GM23338 (cell line): ENCODE data around the gene CSTF2T. TPM values are rescaled to one million over a fixed set of nuclear protein-coding genes. Genes with fewer than 3 reads are reported as not detected.

Source experiments
- ATAC-seq: fragments of 200-7000 bp; cut with Tn5 transposase; 3 replicates; pipeline ENCODE4 v1.9.1; 2020
- DNase-seq: peaks from one replicate; pipeline ENCODE4 v3.0.0-alpha.2; 2015; ENCODE audit warnings: low spot score
- H2AFZ ChIP-seq: fragments of 200-600 bp; sonication (generic); 2 replicates; pipeline ENCODE4 v1.8.0; 2016; ENCODE audit warnings: antibody characterized with exemption, mild to moderate bottlenecking, moderate library complexity
- H3F3A ChIP-seq: fragments of 200-600 bp; sonication (generic); replicated peaks from 2 replicates; pipeline ENCODE4 v1.8.0; 2017; ENCODE audit warnings: antibody characterized with exemption, mixed run types, low read depth
- H3K27ac ChIP-seq: fragments of 200-600 bp; sonication (generic); 2 replicates; pipeline ENCODE4 v1.6.1; 2016; ENCODE audit warnings: low read depth
- H3K27me3 ChIP-seq: fragments of 200-600 bp; sonication (generic); 2 replicates; pipeline ENCODE4 v1.8.0; 2016; ENCODE audit warnings: mild to moderate bottlenecking, mixed run types, moderate library complexity; ENCODE audit not compliant: insufficient read depth
- H3K36me3 ChIP-seq: fragments of 200-600 bp; sonication (generic); 2 replicates; pipeline ENCODE4 v1.8.0; 2016; ENCODE audit warnings: mild to moderate bottlenecking; ENCODE audit not compliant: insufficient read depth
- H3K4me1 ChIP-seq: fragments of 200-600 bp; sonication (generic); 2 replicates; pipeline ENCODE4 v1.8.0; 2016; ENCODE audit warnings: mild to moderate bottlenecking, moderate library complexity; ENCODE audit not compliant: insufficient read depth
- H3K4me2 ChIP-seq: fragments of 200-600 bp; sonication (generic); 2 replicates; pipeline ENCODE4 v1.7.1; 2017; ENCODE audit warnings: mixed run types
- H3K4me3 ChIP-seq: fragments of 200-600 bp; sonication (generic); 2 replicates; pipeline ENCODE4 v1.6.1; 2016; ENCODE audit warnings: mixed run types
- H3K79me2 ChIP-seq: fragments of 200-600 bp; sonication (generic); replicated peaks from 2 replicates; pipeline ENCODE4 v1.8.0; 2017; ENCODE audit warnings: mild to moderate bottlenecking; ENCODE audit not compliant: insufficient read depth
- H3K9me2 ChIP-seq: fragments of 200-600 bp; sonication (generic); 2 replicates; pipeline ENCODE4 v1.8.0; 2017; ENCODE audit not compliant: insufficient read depth
- H4K20me1 ChIP-seq: fragments of 200-600 bp; sonication (generic); replicated peaks from 2 replicates; pipeline ENCODE4 v1.8.0; 2017; ENCODE audit warnings: mild to moderate bottlenecking; ENCODE audit not compliant: insufficient read depth
- H3K27ac Mint-ChIP-seq: 2 replicates; pipeline ENCODE4 v1.8.0; 2020; ENCODE audit warnings: inconsistent platforms, mild to moderate bottlenecking, moderate library complexity, mixed read lengths
- H3K27me3 Mint-ChIP-seq: 3 replicates; pipeline ENCODE4 v1.8.0; 2022; ENCODE audit warnings: low read depth, mild to moderate bottlenecking, moderate library complexity, mixed read lengths, inconsistent platforms; ENCODE audit not compliant: insufficient read depth, poor library complexity
- H3K36me3 Mint-ChIP-seq: 3 replicates; pipeline ENCODE4 v1.8.0; 2021; ENCODE audit warnings: low read depth, mild to moderate bottlenecking, inconsistent platforms, moderate library complexity, mixed read lengths
- H3K4me1 Mint-ChIP-seq: 3 replicates; pipeline ENCODE4 v1.8.0; 2020; ENCODE audit warnings: mild to moderate bottlenecking, inconsistent platforms, mixed read lengths
- H3K4me3 Mint-ChIP-seq: 3 replicates; pipeline ENCODE4 v1.8.0; 2021; ENCODE audit warnings: moderate library complexity, mild to moderate bottlenecking, inconsistent platforms, mixed read lengths
- H3K9me3 Mint-ChIP-seq: 3 replicates; pipeline ENCODE4 v1.8.0; 2020; ENCODE audit warnings: moderate library complexity, mild to moderate bottlenecking, inconsistent platforms, mixed read lengths
- CREB1 ChIP-seq: fragments of 250-450 bp; sonication (Bioruptor Pico); IDR thresholded peaks from 2 replicates; pipeline ENCODE4 v1.5.0; 2020; ENCODE audit warnings: low read depth, mild to moderate bottlenecking, moderate library complexity
- EZH2 ChIP-seq: fragments of 200-600 bp; sonication (generic); IDR thresholded peaks from one replicate; pipeline ENCODE4 v1.8.0; 2017; ENCODE audit warnings: antibody characterized with exemption, mild to moderate bottlenecking, low read depth; ENCODE audit not compliant: unreplicated experiment
- EZH2phosphoT487 ChIP-seq: fragments of 200-600 bp; sonication (generic); IDR thresholded peaks from one replicate; pipeline ENCODE4 v1.8.1; 2018; ENCODE audit warnings: antibody characterized with exemption; ENCODE audit not compliant: unreplicated experiment
- NANOG ChIP-seq: IDR thresholded peaks from 2 replicates; pipeline ENCODE4 v1.6.1; 2016; ENCODE audit warnings: antibody characterized with exemption, borderline replicate concordance
- POLR2AphosphoS5 ChIP-seq: IDR thresholded peaks from 2 replicates; pipeline ENCODE4 v1.6.1; 2016; ENCODE audit warnings: antibody characterized with exemption, low read depth
- ZNF114 ChIP-seq: fragments of 250-450 bp; sonication (Bioruptor Pico); IDR thresholded peaks from 2 replicates; pipeline ENCODE4 v1.5.0; 2020; ENCODE audit warnings: mild to moderate bottlenecking, moderate library complexity
- ZNF331 ChIP-seq: fragments of 250-450 bp; sonication (Bioruptor Pico); IDR thresholded peaks from 2 replicates; pipeline ENCODE4 v1.5.0; 2020; ENCODE audit warnings: low read depth, mild to moderate bottlenecking, moderate library complexity
- ZNF462 ChIP-seq: fragments of 250-450 bp; sonication (Bioruptor Pico); IDR thresholded peaks from 2 replicates; pipeline ENCODE4 v1.5.0; 2020; ENCODE audit warnings: mild to moderate bottlenecking, moderate library complexity
- polyA plus RNA-seq: library from polyadenylated mRNA; unstranded; fragments of >200 nt; fragmentation: Nextera tagmentation; extraction: Ambion mirVana; gene quantifications from 2 replicates; pipeline ENCODE4 v1.2.1, GENCODE V29; 2016
- total RNA-seq: library from RNA; depleted of rRNA; stranded (reverse); fragments of >200 nt; shearing (Covaris generic); gene quantifications from 2 replicates; pipeline ENCODE4 v1.2.3, GENCODE V29; 2014
- TF ChIP-seq, protein P1 (sequence below): IDR thresholded peaks from one replicate; pipeline ENCODE4 v1.6.1; 2018; ENCODE audit warnings: antibody characterized with exemption; ENCODE audit not compliant: unreplicated experiment

CSTF2T gene
- total and polyA plus RNA-seq, 2 experiments from 2014 or later, result 9.8 to 31.9 TPM

GRCh38 chr10:51747216-51747615 is 47.8 kb upstream of the CSTF2T start:
- peaks cover 8% of the 10 kb centered on the region for H3K4me1 Mint-ChIP-seq
- no peak overlapping the region for H3K27ac Mint-ChIP-seq
- TF ChIP-seq POLR2AphosphoS5 (no peak), ZNF462 (no peak), EZH2phosphoT487 (no peak), ZNF114 (CRISPR knock-in tag) (no peak), EZH2 (no peak), ZNF331 (no peak), NANOG (no peak), CREB1 (CRISPR knock-in tag) (no peak)
- TF ChIP-seq, protein P1, sequence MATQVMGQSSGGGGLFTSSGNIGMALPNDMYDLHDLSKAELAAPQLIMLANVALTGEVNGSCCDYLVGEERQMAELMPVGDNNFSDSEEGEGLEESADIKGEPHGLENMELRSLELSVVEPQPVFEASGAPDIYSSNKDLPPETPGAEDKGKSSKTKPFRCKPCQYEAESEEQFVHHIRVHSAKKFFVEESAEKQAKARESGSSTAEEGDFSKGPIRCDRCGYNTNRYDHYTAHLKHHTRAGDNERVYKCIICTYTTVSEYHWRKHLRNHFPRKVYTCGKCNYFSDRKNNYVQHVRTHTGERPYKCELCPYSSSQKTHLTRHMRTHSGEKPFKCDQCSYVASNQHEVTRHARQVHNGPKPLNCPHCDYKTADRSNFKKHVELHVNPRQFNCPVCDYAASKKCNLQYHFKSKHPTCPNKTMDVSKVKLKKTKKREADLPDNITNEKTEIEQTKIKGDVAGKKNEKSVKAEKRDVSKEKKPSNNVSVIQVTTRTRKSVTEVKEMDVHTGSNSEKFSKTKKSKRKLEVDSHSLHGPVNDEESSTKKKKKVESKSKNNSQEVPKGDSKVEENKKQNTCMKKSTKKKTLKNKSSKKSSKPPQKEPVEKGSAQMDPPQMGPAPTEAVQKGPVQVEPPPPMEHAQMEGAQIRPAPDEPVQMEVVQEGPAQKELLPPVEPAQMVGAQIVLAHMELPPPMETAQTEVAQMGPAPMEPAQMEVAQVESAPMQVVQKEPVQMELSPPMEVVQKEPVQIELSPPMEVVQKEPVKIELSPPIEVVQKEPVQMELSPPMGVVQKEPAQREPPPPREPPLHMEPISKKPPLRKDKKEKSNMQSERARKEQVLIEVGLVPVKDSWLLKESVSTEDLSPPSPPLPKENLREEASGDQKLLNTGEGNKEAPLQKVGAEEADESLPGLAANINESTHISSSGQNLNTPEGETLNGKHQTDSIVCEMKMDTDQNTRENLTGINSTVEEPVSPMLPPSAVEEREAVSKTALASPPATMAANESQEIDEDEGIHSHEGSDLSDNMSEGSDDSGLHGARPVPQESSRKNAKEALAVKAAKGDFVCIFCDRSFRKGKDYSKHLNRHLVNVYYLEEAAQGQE, result no peak
- ATAC-seq, result peak; percentile 57
- H3F3A ChIP-seq, result no peaks in the 10 kb centered on the region
- H3K27me3 Mint-ChIP-seq, result no peaks in the 10 kb centered on the region
- H3K4me1 ChIP-seq, result 0 out of 2 replicates have a peak, but pooled peaks cover 5% of the 10 kb centered on the region
- H4K20me1 ChIP-seq, result no peaks in the 10 kb centered on the region
- no peaks in the 10 kb centered on the region for H3K36me3 Mint-ChIP-seq
- no peaks in the 10 kb centered on the region for H3K9me3 Mint-ChIP-seq
- H2AFZ ChIP-seq, result no peak overlapping the region
- no peaks in the 10 kb centered on the region for H3K36me3 ChIP-seq
- no peaks in the 10 kb centered on the region for H3K9me2 ChIP-seq
- H3K4me3 ChIP-seq, result no peak overlapping the region
- DNase-seq, result no peak
- H3K4me2 ChIP-seq, result no peak overlapping the region
- H3K27ac ChIP-seq, result no peak overlapping the region
- H3K4me3 Mint-ChIP-seq, result no peak overlapping the region
- H3K27me3 ChIP-seq, result no peaks in the 10 kb centered on the region
- no peaks in the 10 kb centered on the region for H3K79me2 ChIP-seq
